Suprapubic skin (tissue), 4 donors: Measurements from ENCODE around the gene SMAP2. TPM values are rescaled to one million over a fixed set of nuclear protein-coding genes. Genes with fewer than 3 reads are reported as not detected.

ENCODE experiments used
- DNase-seq, 2 donors: peaks; one replicate each; pipeline ENCODE4 v3.0.0-alpha.2; 2019; ENCODE audit warnings: low spot score in 2 of 2
- H3K27ac ChIP-seq: fragments of 200-600 bp; sonication (generic); one replicate; pipeline ENCODE4 v1.5.1; 2019
- H3K27me3 ChIP-seq: fragments of 200-600 bp; sonication (generic); one replicate; pipeline ENCODE4 v1.5.1; 2019
- H3K36me3 ChIP-seq: fragments of 200-600 bp; sonication (generic); one replicate; pipeline ENCODE4 v1.5.1; 2019
- H3K4me1 ChIP-seq: fragments of 200-600 bp; sonication (generic); one replicate; pipeline ENCODE4 v1.5.1; 2019
- H3K4me3 ChIP-seq: fragments of 200-600 bp; sonication (generic); one replicate; pipeline ENCODE4 v1.5.1; 2019; ENCODE audit warnings: mild to moderate bottlenecking
- H3K9me3 ChIP-seq: fragments of 200-600 bp; sonication (generic); one replicate; pipeline ENCODE4 v1.5.1; 2019
- EP300 ChIP-seq: sonication (generic); formaldehyde crosslinking; IDR thresholded peaks from one replicate; pipeline ENCODE4 v1.6.1; 2017; ENCODE audit warnings: antibody characterized with exemption
- POLR2A ChIP-seq, 2 donors: fragments of 450-650 bp; IDR thresholded peaks; one replicate each; pipeline ENCODE4 v1.6.1; 2017; ENCODE audit warnings: antibody characterized with exemption in 2 of 2, mild to moderate bottlenecking in 2 of 2, moderate library complexity in 2 of 2
- POLR2AphosphoS5 ChIP-seq, 3 donors: sonication (generic); formaldehyde crosslinking; IDR thresholded peaks; one replicate each; pipeline ENCODE4 v1.6.1; 2017; ENCODE audit warnings: antibody characterized with exemption in 3 of 3
- WGBS: methylation state at CpG from one replicate; pipeline ENCODE4 v1.1.5; 2018; 5-methylcytosine and 5-hydroxymethylcytosine counted together
- total RNA-seq, 4 donors: library from RNA; depleted of rRNA; stranded (reverse); fragments of >200 nt; gene quantifications; one replicate each; pipeline ENCODE4 v1.1.0, GENCODE V29; 2016
- TF ChIP-seq, protein P1 (sequence below), 2 donors: fragments of 200-600 bp in 1 of 2; fragments of 450-650 bp in 1 of 2; sonication (generic) in 1 of 2; IDR thresholded peaks; one replicate each; pipeline ENCODE4 v1.5.1; 2016 to 2019; ENCODE audit warnings: antibody characterized with exemption in 2 of 2, mild to moderate bottlenecking in 1 of 2, moderate library complexity in 1 of 2

Gene SMAP2
- total RNA-seq, 4 donors from 2014 or later, result 17.0 to 32.2 (median 28.0) TPM

- no peak for TF ChIP-seq POLR2AphosphoS5 (IDR thresholded peaks at IDR 0.05)
- TF ChIP-seq, protein P1, sequence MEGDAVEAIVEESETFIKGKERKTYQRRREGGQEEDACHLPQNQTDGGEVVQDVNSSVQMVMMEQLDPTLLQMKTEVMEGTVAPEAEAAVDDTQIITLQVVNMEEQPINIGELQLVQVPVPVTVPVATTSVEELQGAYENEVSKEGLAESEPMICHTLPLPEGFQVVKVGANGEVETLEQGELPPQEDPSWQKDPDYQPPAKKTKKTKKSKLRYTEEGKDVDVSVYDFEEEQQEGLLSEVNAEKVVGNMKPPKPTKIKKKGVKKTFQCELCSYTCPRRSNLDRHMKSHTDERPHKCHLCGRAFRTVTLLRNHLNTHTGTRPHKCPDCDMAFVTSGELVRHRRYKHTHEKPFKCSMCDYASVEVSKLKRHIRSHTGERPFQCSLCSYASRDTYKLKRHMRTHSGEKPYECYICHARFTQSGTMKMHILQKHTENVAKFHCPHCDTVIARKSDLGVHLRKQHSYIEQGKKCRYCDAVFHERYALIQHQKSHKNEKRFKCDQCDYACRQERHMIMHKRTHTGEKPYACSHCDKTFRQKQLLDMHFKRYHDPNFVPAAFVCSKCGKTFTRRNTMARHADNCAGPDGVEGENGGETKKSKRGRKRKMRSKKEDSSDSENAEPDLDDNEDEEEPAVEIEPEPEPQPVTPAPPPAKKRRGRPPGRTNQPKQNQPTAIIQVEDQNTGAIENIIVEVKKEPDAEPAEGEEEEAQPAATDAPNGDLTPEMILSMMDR (IDR thresholded peaks at IDR 0.05), result no peak
- no peak for TF ChIP-seq POLR2A (IDR thresholded peaks at IDR 0.05)
- WGBS, result 95% methylated on average over 3 of the region's 3 CpGs
- H3K36me3 ChIP-seq, result peaks cover 60% of the 10 kb centered on the region
Measured at GRCh38 chr1:40414331-40414730, 40.8 kb downstream of the SMAP2 start.

DNA sequence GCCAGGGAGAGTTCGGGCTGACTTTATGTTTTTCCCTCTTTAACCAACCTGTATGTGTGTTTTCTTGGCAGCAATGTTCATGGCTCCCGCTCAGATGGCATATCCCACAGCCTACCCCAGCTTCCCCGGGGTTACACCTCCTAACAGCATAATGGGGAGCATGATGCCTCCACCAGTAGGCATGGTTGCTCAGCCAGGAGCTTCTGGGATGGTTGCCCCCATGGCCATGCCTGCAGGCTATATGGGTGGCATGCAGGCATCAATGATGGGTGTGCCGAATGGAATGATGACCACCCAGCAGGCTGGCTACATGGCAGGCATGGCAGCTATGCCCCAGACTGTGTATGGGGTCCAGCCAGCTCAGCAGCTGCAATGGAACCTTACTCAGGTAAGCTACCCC is 43.2 kb downstream of the SMAP2 start:
- TF ChIP-seq, protein P1 (IDR thresholded peaks at IDR 0.05), result no peak
- TF ChIP-seq EP300 (no peak), POLR2A (IDR thresholded peaks at IDR 0.05) (no peak), POLR2AphosphoS5 (IDR thresholded peaks at IDR 0.05) (no peak)
- Histone ChIP-seq H3K9me3 (no peaks in the 10 kb centered on the region), H3K27ac (no peak overlapping the region), H3K27me3 (no peaks in the 10 kb centered on the region), H3K36me3 (peaks cover 52% of the 10 kb centered on the region), H3K4me3 (no peak overlapping the region), H3K4me1 (no peaks in the 10 kb centered on the region)
- DNase-seq, result no peak
- WGBS, result 94% methylated on average over 4 of the region's 4 CpGs

More at GRCh38 chr1:40414331-40414730, 40.8 kb downstream of the SMAP2 start:
- Histone ChIP-seq H3K4me3 (no peak overlapping the region), H3K27me3 (no peaks in the 10 kb centered on the region), H3K27ac (no peak overlapping the region), H3K9me3 (no peaks in the 10 kb centered on the region), H3K4me1 (no peaks in the 10 kb centered on the region)
- no peak for DNase-seq

DNA sequence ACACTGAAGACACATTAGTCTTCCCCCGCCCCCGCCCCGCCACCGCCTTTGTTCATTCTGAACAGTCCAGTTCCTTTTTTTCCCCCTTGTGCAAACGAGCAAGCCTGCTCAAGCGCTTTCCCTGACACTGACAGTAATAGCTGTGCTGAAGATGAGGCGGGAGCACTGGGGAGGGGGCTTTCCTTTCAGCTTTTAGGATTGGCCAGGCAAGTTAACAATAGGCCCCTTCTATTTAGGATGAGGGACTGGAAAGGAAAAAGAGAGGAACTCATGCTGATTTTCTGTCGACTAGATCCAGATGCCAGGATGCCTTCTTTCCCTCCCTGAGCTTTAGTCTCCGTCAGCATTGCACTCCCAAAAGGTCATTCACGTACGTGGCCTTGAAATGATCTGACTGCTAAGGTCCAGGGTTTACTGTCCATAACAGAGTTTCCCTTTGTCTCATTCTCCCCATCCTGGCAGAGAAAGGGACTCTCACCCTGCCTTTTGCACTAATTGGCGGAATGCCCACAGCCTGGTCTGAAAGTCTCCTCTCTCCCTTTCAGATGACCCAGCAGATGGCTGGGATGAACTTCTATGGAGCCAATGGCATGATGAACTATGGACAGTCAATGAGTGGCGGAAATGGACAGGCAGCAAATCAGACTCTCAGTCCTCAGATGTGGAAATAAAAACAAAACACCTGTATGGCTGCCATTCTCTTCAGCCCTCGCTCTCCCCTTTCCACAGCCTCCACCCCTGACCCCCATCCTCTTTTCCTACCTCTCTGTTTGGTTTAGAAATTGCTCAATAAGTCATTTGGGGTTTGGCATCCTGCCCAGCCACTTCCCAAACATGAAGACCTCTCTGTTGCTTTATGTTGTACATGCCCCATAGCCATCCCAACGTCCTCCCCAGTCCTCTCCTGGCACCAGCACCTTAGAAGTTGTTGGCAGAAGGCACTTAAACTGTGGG is 48.2 kb downstream of the SMAP2 start:
- TF ChIP-seq POLR2A (IDR thresholded peaks at IDR 0.05), result no peak
- TF ChIP-seq POLR2AphosphoS5 (IDR thresholded peaks at IDR 0.05), result no peak
- TF ChIP-seq, protein P1 (IDR thresholded peaks at IDR 0.05), result no peak
- TF ChIP-seq EP300, result no peak
- Histone ChIP-seq H3K36me3 (peaks cover 28% of the 10 kb centered on the region), H3K27me3 (no peaks in the 10 kb centered on the region), H3K4me1 (no peaks in the 10 kb centered on the region), H3K4me3 (no peak overlapping the region), H3K9me3 (no peaks in the 10 kb centered on the region), H3K27ac (no peak overlapping the region)
- WGBS, result 74% methylated on average over 15 of the region's 15 CpGs
- DNase-seq, result no peak

DNA sequence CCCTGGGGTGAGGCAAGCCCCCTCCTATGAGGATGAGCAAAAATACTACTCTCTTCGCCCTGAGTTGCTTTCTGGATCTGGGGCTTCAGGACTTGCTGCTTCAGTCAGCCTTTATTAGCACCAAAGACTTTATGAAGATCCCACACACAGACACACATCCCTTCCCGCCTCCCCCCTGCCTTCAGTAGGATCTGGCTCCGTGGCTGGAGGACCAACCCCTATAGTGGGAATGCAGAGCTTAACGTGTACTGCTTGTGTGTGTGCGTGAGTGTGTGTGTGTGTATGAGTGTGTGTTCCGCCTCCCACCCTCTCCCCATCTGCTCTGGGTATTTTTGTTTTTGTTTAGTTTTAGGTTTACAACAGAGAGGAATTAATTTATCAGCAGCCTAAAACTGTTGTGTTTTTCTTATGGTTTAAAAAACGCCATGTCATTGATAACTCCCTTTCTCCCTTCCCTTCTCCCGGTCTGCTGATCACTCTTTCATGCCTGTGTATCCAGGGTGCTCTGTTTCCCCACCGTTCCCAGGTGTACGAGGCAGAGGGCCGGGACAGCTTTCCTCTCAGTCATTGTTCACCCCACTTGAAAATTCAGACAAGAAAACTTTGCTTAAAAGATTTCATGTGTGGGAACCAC is 49.2 kb downstream of the SMAP2 start:
- Histone ChIP-seq H3K4me1 (no peaks in the 10 kb centered on the region), H3K27ac (no peak overlapping the region), H3K9me3 (no peaks in the 10 kb centered on the region), H3K27me3 (no peaks in the 10 kb centered on the region), H3K4me3 (no peak overlapping the region), H3K36me3 (peaks cover 17% of the 10 kb centered on the region)
- no peak for DNase-seq
- 83% methylated on average over 11 of the region's 11 CpGs for WGBS
- no peak for TF ChIP-seq POLR2AphosphoS5 (IDR thresholded peaks at IDR 0.05)

DNA sequence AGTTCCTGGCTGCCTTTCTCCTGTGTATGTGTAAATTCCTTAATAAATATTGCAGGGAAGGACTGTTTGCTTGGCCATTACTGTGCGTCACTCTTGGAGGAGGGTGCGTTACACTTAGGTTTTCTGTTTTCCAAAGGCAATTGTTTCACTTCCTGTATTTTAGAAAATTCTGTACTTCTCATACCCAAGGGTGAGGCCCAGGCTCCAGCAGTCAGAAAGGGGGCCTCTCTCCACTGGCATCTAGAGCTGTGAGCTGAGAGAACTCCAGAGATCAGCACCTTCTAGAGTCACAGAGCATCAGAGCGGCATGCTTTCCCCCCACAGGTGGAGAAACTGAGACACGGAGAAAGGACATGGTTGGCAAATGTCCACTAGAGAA is 49.7 kb downstream of the SMAP2 start:
- peaks cover 17% of the 10 kb centered on the region for H3K36me3 ChIP-seq
- no peak for DNase-seq
- H3K4me1 ChIP-seq, result no peaks in the 10 kb centered on the region
- no peaks in the 10 kb centered on the region for H3K27me3 ChIP-seq
- H3K4me3 ChIP-seq, result no peak overlapping the region
- 100% methylated on average over 4 of the region's 4 CpGs for WGBS
- no peaks in the 10 kb centered on the region for H3K9me3 ChIP-seq
- TF ChIP-seq POLR2A (IDR thresholded peaks at IDR 0.05) (no peak), EP300 (no peak), POLR2AphosphoS5 (IDR thresholded peaks at IDR 0.05) (no peak)
- TF ChIP-seq, protein P1 (IDR thresholded peaks at IDR 0.05), result no peak
- no peak overlapping the region for H3K27ac ChIP-seq
